Thoracic aorta (tissue), 2 donors: ENCODE results near the gene AQP7. TPM values are rescaled to one million over a fixed set of nuclear protein-coding genes. Genes with fewer than 3 reads are reported as not detected.

Source experiments
- ATAC-seq: fragments of 150-250 bp; one replicate; pipeline ENCODE4 v1.8.0; 2017; ENCODE audit warnings: low read depth; ENCODE audit not compliant: insufficient number of reproducible peaks, low FRiP score
- DNase-seq: peaks from one replicate; pipeline ENCODE4 v3.0.0-alpha.2; 2020; ENCODE audit warnings: low spot score
- H3K27ac ChIP-seq, 2 donors: fragments of 200-600 bp; sonication (generic); 1 replicate in 1 of 2; 2 replicates in 1 of 2; pipeline ENCODE4 v1.5.1; 2016; ENCODE audit warnings: mild to moderate bottlenecking in 2 of 2, moderate library complexity in 2 of 2
- H3K27me3 ChIP-seq: fragments of 200-600 bp; sonication (generic); replicated peaks from 2 replicates; pipeline ENCODE4 v1.6.0; 2016; ENCODE audit warnings: mild to moderate bottlenecking; ENCODE audit not compliant: insufficient read depth
- H3K36me3 ChIP-seq: fragments of 200-600 bp; sonication (generic); one replicate; pipeline ENCODE4 v1.5.1; 2016
- H3K4me1 ChIP-seq, 2 donors: fragments of 200-600 bp; sonication (generic); 1 replicate in 1 of 2; 2 replicates in 1 of 2; pipeline versions ENCODE4 v1.5.1 to v1.6.0; 2016; ENCODE audit warnings: low read depth in 2 of 2, mild to moderate bottlenecking in 1 of 2; ENCODE audit not compliant: control insufficient read depth in 1 of 2
- H3K4me3 ChIP-seq: fragments of 200-600 bp; sonication (generic); 2 replicates; pipeline ENCODE4 v1.5.1; 2016; ENCODE audit warnings: mild to moderate bottlenecking
- H3K9me3 ChIP-seq: fragments of 200-600 bp; sonication (generic); 2 replicates; pipeline ENCODE4 v1.5.1; 2016
- total RNA-seq, 2 donors: library from RNA; depleted of rRNA; stranded (reverse); fragments of >200 nt; gene quantifications; one replicate each; pipeline versions ENCODE4 v1.1.0 to v1.2.3, GENCODE V29; 2016
- TF ChIP-seq, protein P1 (sequence below): fragments of 200-600 bp; sonication (generic); IDR thresholded peaks from one replicate; pipeline ENCODE4 v1.5.1; 2019; ENCODE audit warnings: antibody characterized with exemption

AQP7 gene
- total RNA-seq, 2 donors from 2014 or later, result 1.8 to 1.9 TPM

DNA sequence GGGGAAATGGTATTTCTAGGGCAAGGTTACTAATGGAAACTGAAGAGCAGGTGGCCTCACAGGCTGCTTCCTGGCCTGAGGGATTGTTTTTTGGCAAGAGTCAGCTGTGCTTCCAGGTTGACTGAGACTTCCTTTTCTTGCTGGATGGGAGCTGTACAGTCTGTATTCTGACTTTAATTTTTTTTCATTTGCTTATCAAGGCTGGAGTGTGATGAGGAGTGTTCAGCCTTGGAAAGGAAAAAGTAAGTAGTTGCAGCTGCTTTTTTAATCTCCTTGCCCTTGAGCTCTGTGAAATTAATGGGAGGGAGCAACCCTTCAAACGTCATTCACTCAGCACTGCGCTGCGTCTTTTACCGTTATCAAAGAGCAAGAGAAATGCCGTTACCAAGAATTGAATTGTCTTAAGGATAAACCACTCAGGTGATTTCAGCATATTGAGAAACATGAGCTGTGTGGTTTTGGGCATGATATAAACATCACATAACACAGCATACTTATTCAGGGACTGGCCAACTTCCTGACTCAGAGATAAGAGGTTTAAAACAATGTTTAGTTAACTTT is 47.6 kb downstream of the AQP7 start:
- TF ChIP-seq, protein P1, sequence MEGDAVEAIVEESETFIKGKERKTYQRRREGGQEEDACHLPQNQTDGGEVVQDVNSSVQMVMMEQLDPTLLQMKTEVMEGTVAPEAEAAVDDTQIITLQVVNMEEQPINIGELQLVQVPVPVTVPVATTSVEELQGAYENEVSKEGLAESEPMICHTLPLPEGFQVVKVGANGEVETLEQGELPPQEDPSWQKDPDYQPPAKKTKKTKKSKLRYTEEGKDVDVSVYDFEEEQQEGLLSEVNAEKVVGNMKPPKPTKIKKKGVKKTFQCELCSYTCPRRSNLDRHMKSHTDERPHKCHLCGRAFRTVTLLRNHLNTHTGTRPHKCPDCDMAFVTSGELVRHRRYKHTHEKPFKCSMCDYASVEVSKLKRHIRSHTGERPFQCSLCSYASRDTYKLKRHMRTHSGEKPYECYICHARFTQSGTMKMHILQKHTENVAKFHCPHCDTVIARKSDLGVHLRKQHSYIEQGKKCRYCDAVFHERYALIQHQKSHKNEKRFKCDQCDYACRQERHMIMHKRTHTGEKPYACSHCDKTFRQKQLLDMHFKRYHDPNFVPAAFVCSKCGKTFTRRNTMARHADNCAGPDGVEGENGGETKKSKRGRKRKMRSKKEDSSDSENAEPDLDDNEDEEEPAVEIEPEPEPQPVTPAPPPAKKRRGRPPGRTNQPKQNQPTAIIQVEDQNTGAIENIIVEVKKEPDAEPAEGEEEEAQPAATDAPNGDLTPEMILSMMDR, result no peak
- no peak overlapping the region for H3K4me3 ChIP-seq
- H3K4me1 ChIP-seq, result peaks cover 5 to 14% of the 10 kb centered on the region in 2 donors
- no peaks in the 10 kb centered on the region for H3K9me3 ChIP-seq
- H3K27ac ChIP-seq, result peak overlapping the region in 1 of 2 donors; percentile 28
- DNase-seq, result no peak
- no peak for ATAC-seq
- no peaks in the 10 kb centered on the region for H3K36me3 ChIP-seq
- no peaks in the 10 kb centered on the region for H3K27me3 ChIP-seq

DNA sequence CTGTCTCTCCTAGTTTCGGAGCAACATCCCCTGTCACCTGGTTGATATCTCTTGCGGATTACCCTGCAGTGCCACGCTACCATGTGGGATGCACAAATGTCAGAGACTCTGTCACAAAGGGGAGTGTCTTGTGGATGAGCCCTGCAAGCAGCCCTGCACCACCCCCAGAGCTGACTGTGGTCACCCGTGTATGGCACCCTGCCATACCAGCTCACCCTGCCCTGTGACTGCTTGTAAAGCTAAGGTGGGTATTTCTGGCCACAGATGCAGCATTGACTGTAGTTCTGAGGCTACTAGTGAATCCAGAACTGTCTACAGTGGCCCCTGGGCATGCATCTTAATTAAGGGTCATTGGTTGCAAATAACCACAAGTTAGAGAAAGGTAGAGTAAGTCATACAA is 50.8 kb downstream of the AQP7 start:
- TF ChIP-seq, protein P1, result no peak
- no peak for DNase-seq
- H3K4me1 ChIP-seq, result peaks cover 5 to 17% of the 10 kb centered on the region in 2 donors
- H3K4me3 ChIP-seq, result no peak overlapping the region
- no peak for ATAC-seq
- no peaks in the 10 kb centered on the region for H3K9me3 ChIP-seq
- H3K27ac ChIP-seq, result peak overlapping the region in 1 of 2 donors; percentile 87
- H3K27me3 ChIP-seq, result no peaks in the 10 kb centered on the region
- peaks cover 13% of the 10 kb centered on the region for H3K36me3 ChIP-seq

DNA sequence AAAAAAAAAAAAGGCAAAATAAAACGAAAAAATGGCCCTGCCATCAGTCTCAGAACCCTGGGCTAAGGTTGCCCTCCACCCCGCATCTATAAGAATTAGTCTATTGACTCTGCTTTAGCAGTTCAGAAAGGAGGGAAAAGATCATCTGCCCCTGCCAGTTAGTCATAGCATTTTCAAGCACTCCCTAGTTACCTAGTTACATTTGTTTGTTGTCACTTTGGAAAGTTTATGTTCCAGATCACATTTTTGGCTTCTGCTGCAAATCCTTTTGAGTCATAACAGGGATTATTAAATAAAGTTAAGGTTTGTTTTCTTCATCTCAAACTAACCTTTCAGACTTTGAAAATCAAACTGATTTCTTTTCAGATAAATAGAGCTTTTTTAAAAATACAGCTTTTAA is 52.1 kb downstream of the AQP7 start:
- no peak for DNase-seq
- no peak overlapping the region for H3K4me3 ChIP-seq
- H3K27ac ChIP-seq, result peak overlapping the region; percentile 71 to 87
- TF ChIP-seq, protein P1, result no peak
- H3K36me3 ChIP-seq, result peaks cover 20% of the 10 kb centered on the region
- H3K9me3 ChIP-seq, result no peaks in the 10 kb centered on the region
- ATAC-seq, result peak; percentile 72
- peaks cover 5 to 17% of the 10 kb centered on the region in 2 donors for H3K4me1 ChIP-seq
- no peaks in the 10 kb centered on the region for H3K27me3 ChIP-seq

DNA sequence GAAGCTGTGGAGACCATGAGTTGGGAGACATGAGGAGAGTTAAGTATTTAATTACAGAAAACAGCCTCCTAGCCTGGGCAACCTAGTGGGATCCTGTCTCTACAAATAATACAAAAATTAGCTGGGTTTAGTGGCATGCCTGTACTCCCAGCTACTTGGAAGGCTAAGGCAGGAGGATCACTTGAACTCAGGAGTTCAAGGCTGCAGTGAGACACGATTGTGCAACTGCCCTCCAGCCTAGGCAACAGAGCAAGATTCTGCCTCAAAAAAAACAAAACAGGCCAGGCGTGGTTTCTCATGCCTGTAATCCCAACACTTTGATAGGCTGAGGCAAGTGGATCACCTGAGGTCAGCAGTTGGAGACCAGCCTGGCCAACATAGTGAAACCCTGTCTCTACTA is 52.6 kb downstream of the AQP7 start:
- no peak for DNase-seq
- H3K9me3 ChIP-seq, result no peaks in the 10 kb centered on the region
- no peak for ATAC-seq
- H3K4me1 ChIP-seq, result peaks cover 5 to 17% of the 10 kb centered on the region in 2 donors
- H3K4me3 ChIP-seq, result no peak overlapping the region
- H3K27me3 ChIP-seq, result no peaks in the 10 kb centered on the region
- TF ChIP-seq, protein P1, result no peak
- peak overlapping the region; percentile 54 to 87 for H3K27ac ChIP-seq
- H3K36me3 ChIP-seq, result peaks cover 25% of the 10 kb centered on the region

DNA sequence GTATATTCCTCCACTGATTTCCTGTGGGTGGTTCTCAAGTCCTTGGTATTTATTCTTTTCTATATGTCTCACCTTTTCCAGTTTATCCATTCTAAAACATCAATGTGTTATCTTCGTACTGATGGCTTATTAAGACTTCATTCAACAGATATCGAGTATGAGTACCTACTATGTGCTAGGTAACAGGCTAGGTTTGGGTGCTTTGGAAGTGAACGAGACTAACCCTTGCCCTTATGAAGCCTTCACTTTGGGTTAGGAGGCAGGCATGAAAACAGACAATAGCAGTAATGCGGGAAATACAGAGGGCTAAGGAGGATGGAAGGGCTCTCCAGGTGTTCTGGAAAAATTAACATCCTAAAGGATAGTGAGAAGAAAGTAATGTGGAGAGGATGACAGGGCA is 53.4 kb downstream of the AQP7 start:
- ATAC-seq (no peak), DNase-seq (no peak)
- Histone ChIP-seq H3K27me3 (no peaks in the 10 kb centered on the region), H3K4me1 (peaks cover 5 to 17% of the 10 kb centered on the region in 2 donors), H3K36me3 (peaks cover 32% of the 10 kb centered on the region), H3K9me3 (no peaks in the 10 kb centered on the region), H3K4me3 (no peak overlapping the region), H3K27ac (peak overlapping the region in 1 of 2 donors; percentile 87)
- TF ChIP-seq, protein P1, result no peak
